ENCODE results near the gene GAS6. TPM values are rescaled to one million over a fixed set of nuclear protein-coding genes. Genes with fewer than 3 reads are reported as not detected.

Gene GAS6
- total RNA-seq, 1 experiment from 2014 or later = 49.4 TPM

DNA sequence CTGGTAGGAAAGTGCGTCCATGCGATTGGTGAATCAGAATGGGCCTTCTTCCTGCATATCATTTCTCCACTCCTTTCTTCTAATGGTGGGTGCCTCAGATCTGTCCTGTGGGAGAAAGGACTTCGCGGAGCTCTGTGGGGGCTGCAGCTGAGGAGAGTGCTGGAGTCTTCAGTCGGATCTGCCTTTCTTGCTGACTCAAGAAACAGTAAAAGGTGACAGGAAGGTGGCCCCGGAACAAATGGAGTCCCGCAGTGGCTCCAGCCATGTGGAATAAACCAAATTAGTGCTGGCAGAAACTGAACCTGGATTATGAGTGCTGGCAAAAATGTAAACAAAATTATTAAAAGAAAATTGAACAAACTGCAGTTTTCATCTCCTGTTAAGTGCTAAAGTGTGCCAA is 15.1 kb upstream of the GAS6 start:
- H3K36me3 ChIP-seq (ENCODE audit: control insufficient read depth in 1 of 2, insufficient read depth in 2 of 2, low read length in 2 of 2) = no peaks in the 10 kb centered on the region
- ChIA-PET CTCF (no interaction called here), POLR2A (no interaction called here), RAD21 (ENCODE audit: low non-redundant PET in 1 of 2, low total read pairs in 2 of 2, uncharacterized antibody in 2 of 2, unreplicated experiment in 2 of 2) (no interaction called here)
- no peak for TF ChIP-seq CEBPB (IDR thresholded peaks at IDR 0.05; ENCODE audit: low read depth)
- no peak for TF ChIP-seq POLR2AphosphoS5 (IDR thresholded peaks at IDR 0.05; ENCODE audit: low read depth, low read length)
- TF ChIP-seq, protein P1, sequence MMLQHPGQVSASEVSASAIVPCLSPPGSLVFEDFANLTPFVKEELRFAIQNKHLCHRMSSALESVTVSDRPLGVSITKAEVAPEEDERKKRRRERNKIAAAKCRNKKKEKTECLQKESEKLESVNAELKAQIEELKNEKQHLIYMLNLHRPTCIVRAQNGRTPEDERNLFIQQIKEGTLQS (IDR thresholded peaks at IDR 0.05) = no peak
- TF ChIP-seq FOSL1 (IDR thresholded peaks at IDR 0.05; ENCODE audit: low read depth) = no peak
- TF ChIP-seq SIN3A (IDR thresholded peaks at IDR 0.05; ENCODE audit: low read depth) = no peak
- no peak for TF ChIP-seq ZNF274 (IDR thresholded peaks at IDR 0.05; ENCODE audit: low read depth, low read length)
- TF ChIP-seq POLR2A (IDR thresholded peaks at IDR 0.05; ENCODE audit: borderline replicate concordance, extremely low read depth, insufficient read depth, insufficient read length) = no peak
- no peak for TF ChIP-seq CBX3 (IDR thresholded peaks at IDR 0.05; ENCODE audit: low read depth)
- TF ChIP-seq EZH2 (IDR thresholded peaks at IDR 0.05) = no peak
- TF ChIP-seq TCF7L2 (IDR thresholded peaks at IDR 0.05; ENCODE audit: borderline replicate concordance, extremely low read depth, insufficient read depth, insufficient read length) = no peak
- TF ChIP-seq ZFX (IDR thresholded peaks at IDR 0.05) = no peak
- no peak for TF ChIP-seq EZH2phosphoT487 (IDR thresholded peaks at IDR 0.05; ENCODE audit: borderline replicate concordance)
- TF ChIP-seq, protein P2, sequence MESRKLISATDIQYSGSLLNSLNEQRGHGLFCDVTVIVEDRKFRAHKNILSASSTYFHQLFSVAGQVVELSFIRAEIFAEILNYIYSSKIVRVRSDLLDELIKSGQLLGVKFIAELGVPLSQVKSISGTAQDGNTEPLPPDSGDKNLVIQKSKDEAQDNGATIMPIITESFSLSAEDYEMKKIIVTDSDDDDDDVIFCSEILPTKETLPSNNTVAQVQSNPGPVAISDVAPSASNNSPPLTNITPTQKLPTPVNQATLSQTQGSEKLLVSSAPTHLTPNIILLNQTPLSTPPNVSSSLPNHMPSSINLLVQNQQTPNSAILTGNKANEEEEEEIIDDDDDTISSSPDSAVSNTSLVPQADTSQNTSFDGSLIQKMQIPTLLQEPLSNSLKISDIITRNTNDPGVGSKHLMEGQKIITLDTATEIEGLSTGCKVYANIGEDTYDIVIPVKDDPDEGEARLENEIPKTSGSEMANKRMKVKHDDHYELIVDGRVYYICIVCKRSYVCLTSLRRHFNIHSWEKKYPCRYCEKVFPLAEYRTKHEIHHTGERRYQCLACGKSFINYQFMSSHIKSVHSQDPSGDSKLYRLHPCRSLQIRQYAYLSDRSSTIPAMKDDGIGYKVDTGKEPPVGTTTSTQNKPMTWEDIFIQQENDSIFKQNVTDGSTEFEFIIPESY (IDR thresholded peaks at IDR 0.05; ENCODE audit: extremely low read depth, insufficient replicate concordance, low read length) = no peak
- no peak for TF ChIP-seq EGR1 (IDR thresholded peaks at IDR 0.05; ENCODE audit: low read depth)
- TF ChIP-seq SP1 (IDR thresholded peaks at IDR 0.05; ENCODE audit: low read depth) = no peak
- TF ChIP-seq ELF1 (IDR thresholded peaks at IDR 0.05; ENCODE audit: borderline replicate concordance, low read depth) = no peak
- TF ChIP-seq, protein P3, sequence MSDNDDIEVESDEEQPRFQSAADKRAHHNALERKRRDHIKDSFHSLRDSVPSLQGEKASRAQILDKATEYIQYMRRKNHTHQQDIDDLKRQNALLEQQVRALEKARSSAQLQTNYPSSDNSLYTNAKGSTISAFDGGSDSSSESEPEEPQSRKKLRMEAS (IDR thresholded peaks at IDR 0.05) = no peak
- no peak for TF ChIP-seq JUND (IDR thresholded peaks at IDR 0.05)
- H3K27ac ChIP-seq (ENCODE audit: low read depth, low read length) = no peak overlapping the region
- H3K4me2 ChIP-seq (ENCODE audit: low read length) = no peak overlapping the region
- BruUV-seq (replicated peaks) = no TSS peak
- no peaks in the 10 kb centered on the region for H3K79me2 ChIP-seq (ENCODE audit: insufficient read depth, low read length)
- no peaks in the 10 kb centered on the region for H3K9me3 ChIP-seq (ENCODE audit: control insufficient read depth in 1 of 2, insufficient read depth in 1 of 2, low read depth in 1 of 2, low read length in 2 of 2)
- intact Hi-C loops (cut with micrococcal nuclease) = no loop called here
- H3K9ac ChIP-seq (ENCODE audit: low read length) = no peak overlapping the region
- H3K27me3 ChIP-seq (ENCODE audit: insufficient read depth, low read length) = no peaks in the 10 kb centered on the region
- H3K9me2 ChIP-seq (ENCODE audit: insufficient read depth) = no peaks in the 10 kb centered on the region
- H2AFZ ChIP-seq (ENCODE audit: low read depth, low read length, poor library complexity, severe bottlenecking) = no peak overlapping the region
- ATAC-seq (no peak), DNase-seq (ENCODE audit: low read depth, low spot score) (no peak)
- H4K20me1 ChIP-seq (ENCODE audit: insufficient read depth) = no peaks in the 10 kb centered on the region
- no peaks in the 10 kb centered on the region for H3K4me1 ChIP-seq (ENCODE audit: control insufficient read depth in 1 of 2, insufficient read depth in 2 of 2, low read length in 2 of 2)
- H3K4me3 ChIP-seq (replicated peaks in 1 of 2; ENCODE audit: low read depth in 1 of 2, low read length in 2 of 2) = no peak overlapping the region

Measured in HCT116 (cell line).